ACC112 (cell line): ENCODE data around the gene DYNC2I2.
"Not testable (repeated sequence)": the region's sequence is repeated elsewhere in the genome, so short reads cannot be mapped to it uniquely, and the experiment has no call there.

ENCODE experiments used
- H2AFZ ChIP-seq: fragments of 200-600 bp; sonication (generic); one replicate; pipeline ENCODE4 v1.6.0; 2017; ENCODE audit warnings: antibody characterized with exemption, low read length; ENCODE audit not compliant: unreplicated experiment
- H3K27ac ChIP-seq: fragments of 200-600 bp; sonication (generic); 2 replicates; pipeline ENCODE4 v1.5.1; 2014; ENCODE audit warnings: low read depth, mild to moderate bottlenecking, antibody characterized with exemption, low read length, moderate library complexity
- H3K27me3 ChIP-seq: fragments of 200-600 bp; sonication (generic); 2 replicates; pipeline ENCODE4 v1.6.1; 2014; ENCODE audit warnings: mild to moderate bottlenecking, antibody characterized with exemption, low read length, moderate library complexity, mixed read lengths; ENCODE audit not compliant: insufficient read depth
- H3K36me3 ChIP-seq: fragments of 200-600 bp; sonication (generic); 2 replicates; pipeline ENCODE4 v1.6.1; 2016; ENCODE audit warnings: mild to moderate bottlenecking, antibody characterized with exemption, low read length, moderate library complexity, mixed read lengths; ENCODE audit not compliant: insufficient read depth
- H3K4me1 ChIP-seq: fragments of 200-600 bp; sonication (generic); one replicate; pipeline ENCODE4 v1.6.1; 2016; ENCODE audit warnings: low read length, mixed read lengths; ENCODE audit not compliant: insufficient read depth, unreplicated experiment, control insufficient read depth
- H3K4me3 ChIP-seq: fragments of 200-600 bp; sonication (generic); 2 replicates; pipeline ENCODE4 v1.5.1; 2014; ENCODE audit warnings: mild to moderate bottlenecking, low read depth, low read length
- H3K79me2 ChIP-seq: fragments of 200-600 bp; sonication (generic); one replicate; pipeline ENCODE4 v1.6.0; 2016; ENCODE audit warnings: low read length; ENCODE audit not compliant: control insufficient read depth, unreplicated experiment, insufficient read depth

The DYNC2I2 gene

DNA sequence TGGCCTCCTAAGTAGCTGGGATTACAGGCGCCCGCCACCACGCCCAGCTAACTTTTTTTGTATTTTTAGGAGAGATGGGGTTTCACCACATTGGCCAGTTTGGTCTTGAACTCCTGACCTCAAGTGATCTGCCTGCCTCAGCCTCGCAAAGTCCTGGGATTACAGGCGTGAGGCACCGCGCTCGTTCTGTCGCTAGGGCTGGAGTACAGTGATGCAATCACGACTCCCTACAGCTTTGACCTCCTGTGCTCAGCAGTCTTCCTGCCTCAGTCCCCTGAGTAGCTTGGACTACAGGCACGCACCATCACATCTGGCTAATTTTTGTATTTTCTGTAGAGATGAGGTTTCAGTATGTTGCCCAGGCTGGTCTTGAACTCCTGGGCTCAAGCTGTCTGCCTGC is 69.7 kb downstream of the DYNC2I2 start:
- not testable (repeated sequence) for H3K27me3 ChIP-seq, H3K79me2 ChIP-seq, H3K4me3 ChIP-seq, H3K4me1 ChIP-seq, H2AFZ ChIP-seq, H3K27ac ChIP-seq
- H3K36me3 ChIP-seq, result peaks cover 51% of the 10 kb centered on the region

DNA sequence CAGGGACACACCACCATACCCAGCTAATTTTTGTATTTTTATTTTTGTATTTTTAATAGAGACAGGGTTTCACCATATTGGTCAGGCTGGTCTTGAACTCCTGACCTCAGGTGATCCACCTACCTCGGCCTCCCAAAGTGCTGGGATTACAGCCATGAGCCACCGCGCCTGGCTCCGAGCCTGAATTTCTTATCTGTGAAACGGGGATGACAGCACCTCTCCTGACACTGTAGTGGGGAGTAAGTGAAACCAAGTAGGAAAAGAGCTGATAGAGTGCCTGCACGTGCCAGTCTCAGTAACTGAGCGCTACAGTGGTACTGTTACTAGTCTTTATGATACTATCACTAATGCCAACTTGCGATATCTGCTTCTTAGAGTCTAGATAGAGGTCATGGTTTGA is 71.5 kb downstream of the DYNC2I2 start:
- not testable (repeated sequence) for H3K4me3 ChIP-seq, H3K4me1 ChIP-seq, H3K27ac ChIP-seq, H3K27me3 ChIP-seq, H2AFZ ChIP-seq, H3K79me2 ChIP-seq
- H3K36me3 ChIP-seq, result peaks cover 58% of the 10 kb centered on the region
